GM18526 (cell line): Measurements from ENCODE around the gene ITGA2B.

Source experiments
- POLR2A ChIP-seq: IDR thresholded peaks from 3 replicates; pipeline ENCODE4 v1.6.1; 2011; ENCODE audit not compliant: insufficient read length; ENCODE audit errors: extremely low read depth

ITGA2B gene

DNA sequence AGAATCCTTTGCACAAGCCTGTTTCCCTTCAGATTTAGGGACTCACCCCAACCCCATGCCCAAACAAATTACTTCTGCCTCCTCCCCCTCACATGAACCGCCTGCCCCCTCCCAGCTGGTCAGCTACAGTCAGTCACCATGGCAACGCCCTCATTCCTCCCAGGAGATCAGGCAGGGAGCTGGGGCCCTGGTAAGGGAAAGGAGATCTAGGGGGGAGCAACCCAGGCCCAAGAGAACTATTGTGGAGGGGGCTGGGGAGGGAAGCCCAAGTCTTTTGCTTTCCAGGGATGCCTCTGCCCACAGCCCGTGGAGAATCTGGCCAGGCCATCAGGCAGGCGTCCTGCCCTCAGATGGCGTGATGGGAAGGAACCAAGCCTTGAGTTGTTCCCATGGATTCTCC, 28.6 kb downstream of the ITGA2B start:
- no peak for TF ChIP-seq POLR2A

DNA sequence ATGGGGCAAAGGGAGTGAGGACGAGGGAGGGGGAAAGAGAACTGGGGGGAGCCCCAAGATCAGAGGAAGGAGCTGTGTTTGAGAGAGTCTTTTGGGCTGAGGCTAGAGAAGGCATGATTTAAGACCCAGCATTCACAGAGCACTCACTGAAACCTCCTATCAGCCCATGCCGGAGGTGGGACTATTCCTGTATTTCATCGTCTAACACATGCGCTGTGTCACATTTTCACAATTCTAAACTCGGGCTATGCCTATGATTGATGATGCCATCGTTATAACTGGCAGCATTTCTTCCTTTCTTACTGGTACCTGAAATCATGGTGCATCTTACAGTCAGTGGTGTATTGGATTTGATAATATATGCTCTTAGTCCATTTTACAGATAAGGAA, 29.3 kb downstream of the ITGA2B start:
- TF ChIP-seq POLR2A = no peak

DNA sequence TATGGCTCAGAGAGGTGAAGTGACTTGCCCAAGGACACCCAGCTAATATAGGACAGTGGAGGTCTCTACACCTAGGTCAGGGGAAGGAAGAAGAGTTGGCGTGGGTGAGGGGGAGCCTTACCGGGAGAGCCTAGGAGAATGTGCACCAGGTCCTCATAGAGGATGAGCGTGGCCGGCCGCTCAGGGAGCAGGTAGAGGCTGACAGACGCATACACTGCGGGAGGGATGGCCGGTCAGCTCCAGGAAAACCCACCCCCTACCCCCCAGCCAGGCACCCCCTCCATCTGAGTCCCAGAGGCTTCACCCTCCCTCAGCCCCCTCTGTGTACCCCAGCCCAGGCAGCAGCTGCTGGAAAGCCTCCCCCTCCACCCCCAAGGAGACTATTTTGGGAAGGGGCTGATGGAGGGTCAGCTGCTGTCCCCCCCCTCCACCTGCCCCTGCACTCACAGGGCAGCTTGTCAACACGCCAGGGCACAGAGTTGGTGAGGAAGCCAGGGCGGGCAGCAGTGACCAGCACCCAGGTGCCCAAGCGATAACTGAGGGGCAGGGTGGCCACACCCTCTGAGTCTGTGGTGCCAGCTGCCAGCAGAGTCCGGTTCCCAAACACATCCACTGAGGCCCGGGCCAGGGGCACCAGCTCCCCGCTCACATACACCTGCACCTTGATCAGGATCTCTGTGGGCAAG, 29.8 kb downstream of the ITGA2B start:
- no peak for TF ChIP-seq POLR2A

DNA sequence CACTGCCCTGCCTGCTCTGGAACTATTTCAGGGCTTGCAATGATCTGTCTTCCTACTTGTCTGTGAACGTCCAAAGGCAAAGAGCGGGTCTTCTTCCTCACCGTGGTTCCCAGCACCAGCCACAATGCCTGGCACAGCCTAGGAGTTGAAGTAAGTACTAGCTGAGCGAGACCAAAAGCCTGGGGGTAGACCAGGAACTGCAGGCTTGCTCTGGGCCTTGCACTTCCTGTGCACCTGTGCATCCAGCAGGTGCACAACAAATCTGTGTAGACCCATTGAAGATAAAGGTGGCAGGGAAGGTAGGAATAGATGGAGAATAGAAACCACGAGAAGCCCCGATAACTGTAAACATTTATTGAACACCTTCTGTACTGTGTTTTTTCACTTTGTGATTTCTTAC, 30.4 kb downstream of the ITGA2B start:
- no peak for TF ChIP-seq POLR2A

DNA sequence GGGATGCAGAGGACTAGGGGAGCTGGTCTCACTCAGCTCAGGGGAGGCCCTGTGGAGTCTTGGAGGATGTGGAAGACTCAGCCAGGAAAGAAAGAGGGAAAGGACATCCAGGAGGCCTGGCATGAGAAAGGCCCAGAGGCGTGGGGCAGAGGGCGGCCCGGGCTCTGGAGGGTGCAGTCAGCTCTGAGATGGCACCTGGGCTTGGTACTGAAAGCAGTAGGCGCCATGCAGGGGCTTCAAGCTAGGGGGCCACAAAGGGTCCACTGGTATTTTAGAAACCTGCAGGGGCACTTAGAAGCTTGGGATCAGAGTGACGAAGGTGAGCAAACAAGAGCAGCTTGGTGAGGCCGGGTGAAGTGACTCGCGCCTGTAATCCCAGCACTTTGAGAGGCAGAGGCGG, 31.4 kb downstream of the ITGA2B start:
- TF ChIP-seq POLR2A = no peak

DNA sequence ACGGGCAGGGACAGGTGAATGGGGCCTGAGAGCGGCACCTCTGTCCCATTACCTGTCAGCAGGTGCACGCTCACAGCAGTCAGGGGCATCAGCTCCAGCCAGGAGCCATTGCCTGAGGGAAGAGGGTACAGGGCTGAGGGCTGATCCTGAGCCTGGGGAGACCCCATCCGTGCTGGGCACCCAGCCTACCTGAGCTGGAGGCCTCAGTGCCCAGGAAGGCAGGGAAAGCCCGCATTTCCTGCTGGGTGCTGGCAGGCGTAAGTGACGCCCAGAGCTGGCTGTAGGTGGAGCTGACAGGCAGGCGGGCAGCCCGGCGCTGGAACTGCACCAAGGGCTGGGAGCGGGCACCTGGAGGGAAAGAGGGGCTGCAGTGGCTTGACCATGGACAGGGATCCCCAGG, 33.2 kb downstream of the ITGA2B start:
- no peak for TF ChIP-seq POLR2A

DNA sequence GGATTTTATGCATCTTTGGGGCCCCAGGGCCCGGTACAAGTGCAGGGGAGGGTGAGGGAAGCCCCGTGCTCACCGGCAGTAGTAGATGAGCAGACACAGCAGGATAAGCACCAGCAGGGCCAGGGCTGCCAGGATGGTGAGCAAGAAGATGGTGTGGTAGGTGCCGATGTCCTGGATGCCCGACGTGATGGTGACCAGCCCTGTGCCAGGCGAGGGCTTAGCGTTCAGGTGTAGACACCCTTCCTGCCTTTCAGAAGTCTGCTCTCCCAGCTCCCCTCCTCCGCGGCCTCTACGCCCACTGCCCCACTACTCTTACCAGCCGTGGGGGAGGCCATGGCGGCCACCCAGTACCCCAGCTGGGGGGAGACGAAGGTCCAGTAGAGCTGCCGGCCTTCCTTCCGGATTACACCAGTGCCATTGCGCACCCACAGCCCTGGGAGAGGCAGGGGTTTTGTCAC, 33.8 kb downstream of the ITGA2B start:
- no peak for TF ChIP-seq POLR2A

DNA sequence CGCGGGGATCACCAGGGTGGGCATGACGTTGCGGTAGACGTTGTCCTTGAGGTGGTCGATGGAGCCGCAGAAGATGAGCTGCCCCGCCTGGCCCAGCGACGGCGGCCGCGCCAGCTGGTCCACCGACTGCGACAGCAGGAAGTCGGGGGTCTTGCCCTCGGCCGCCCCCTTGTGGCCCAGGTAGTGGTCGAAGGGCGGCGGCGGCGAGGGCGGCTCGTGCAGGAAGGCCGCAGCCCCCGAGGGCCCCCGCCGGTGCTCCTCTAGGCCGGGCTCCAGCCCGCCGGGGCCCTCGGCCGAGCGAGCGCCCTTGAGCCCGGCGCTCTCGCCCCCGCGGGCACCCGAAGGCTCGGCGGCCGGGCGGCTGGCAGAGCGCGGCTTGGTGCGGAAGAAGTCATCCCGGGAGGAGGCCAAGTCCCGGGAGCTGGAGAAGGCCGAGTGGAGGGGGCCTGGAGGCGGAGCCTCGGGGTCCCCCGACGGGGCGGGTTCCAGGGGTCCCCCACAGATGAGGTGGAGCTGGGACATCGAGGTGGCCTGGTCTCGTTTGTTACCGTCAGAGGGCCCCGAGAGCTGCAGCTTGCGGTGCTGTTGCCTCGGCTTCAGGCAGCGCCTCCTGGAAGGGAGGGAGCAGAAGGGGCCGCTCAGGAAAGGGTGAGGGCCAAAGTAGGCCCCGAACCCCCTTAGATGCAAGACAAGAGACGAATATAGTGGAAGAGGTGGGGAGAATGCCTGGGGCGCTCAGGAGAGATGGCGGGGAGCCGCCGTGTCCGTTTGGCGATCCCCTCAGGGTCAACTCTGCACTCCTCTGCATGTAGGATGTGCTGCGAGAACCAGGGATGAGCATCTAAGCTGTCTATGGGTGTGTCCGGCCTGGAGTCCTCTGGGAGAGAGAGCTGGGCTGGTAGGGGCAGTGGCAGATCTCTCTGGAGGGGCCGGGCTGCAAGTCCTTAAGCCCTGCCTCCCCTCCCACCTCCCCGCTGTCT, 34.6 kb downstream of the ITGA2B start:
- TF ChIP-seq POLR2A = no peak

DNA sequence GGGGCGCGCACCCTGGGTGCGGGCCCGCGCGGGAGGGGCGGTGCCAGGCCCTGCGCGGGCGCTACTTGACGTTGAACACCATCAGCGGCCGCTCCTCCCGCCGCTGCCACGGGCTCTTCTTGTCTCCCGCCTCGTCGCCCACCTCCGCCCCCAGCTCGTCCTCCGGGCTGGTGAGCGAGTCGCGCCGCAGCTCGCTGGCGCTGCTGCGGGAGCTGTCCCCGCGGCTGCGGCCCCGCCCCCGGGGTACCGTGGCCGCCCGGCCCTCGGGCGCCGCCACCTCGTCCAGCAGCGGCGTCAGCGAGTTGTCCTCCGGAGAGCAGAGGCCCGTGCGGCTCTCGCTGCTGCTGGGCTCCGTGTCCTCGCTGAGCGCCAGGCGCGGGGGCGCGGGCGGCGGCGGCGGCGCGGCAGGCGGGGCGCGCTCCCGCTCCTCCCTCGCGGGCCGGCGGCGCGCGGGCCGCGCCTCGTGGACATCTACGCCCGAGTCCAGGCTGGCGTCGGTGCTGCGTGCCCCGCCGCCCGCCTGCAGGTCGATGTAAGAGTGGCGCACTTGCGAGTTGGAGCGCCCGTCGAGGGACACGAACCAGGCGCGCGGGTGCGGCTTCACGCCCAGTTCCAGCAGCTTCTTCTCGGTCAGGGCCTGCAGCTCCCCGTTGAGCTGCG, 35.6 kb downstream of the ITGA2B start:
- no peak for TF ChIP-seq POLR2A

DNA sequence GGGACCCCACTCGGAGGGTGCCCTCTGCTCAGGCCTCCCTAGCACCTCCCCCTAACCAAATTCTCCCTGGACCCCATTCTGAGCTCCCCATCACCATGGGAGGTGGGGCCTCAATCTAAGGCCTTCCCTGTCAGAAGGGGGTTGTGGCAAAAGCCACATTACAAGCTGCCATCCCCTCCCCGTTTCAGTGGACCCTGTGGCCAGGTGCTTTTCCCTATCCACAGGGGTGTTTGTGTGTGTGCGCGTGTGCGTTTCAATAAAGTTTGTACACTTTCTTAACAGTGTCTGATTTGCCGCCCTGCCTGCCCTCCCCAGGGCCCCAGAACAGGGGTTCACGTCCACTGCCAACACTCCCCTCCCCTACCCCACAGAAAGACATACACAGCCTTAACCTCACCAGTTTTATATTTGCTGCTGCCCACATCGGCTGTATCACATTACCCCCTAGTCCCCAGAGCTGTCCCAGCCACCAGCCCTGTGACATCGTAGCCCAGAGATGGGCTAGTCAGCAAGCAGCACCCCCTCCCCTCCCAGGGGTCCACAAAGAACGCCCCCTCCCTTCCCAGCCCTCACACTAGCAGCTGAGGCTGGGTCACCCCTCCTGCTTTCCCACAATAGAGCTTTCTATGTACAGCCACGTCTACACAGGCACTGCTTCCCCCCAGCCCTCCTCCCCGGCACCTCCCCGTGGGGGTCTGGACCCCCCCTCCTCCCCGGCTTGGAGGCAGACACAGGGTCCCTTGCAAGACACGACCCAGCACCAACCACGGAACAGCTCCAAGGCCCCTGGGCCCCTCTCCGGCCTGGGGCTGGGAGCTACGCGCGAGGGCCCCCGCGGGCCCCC, 36.4 kb downstream of the ITGA2B start:
- TF ChIP-seq POLR2A = no peak

DNA sequence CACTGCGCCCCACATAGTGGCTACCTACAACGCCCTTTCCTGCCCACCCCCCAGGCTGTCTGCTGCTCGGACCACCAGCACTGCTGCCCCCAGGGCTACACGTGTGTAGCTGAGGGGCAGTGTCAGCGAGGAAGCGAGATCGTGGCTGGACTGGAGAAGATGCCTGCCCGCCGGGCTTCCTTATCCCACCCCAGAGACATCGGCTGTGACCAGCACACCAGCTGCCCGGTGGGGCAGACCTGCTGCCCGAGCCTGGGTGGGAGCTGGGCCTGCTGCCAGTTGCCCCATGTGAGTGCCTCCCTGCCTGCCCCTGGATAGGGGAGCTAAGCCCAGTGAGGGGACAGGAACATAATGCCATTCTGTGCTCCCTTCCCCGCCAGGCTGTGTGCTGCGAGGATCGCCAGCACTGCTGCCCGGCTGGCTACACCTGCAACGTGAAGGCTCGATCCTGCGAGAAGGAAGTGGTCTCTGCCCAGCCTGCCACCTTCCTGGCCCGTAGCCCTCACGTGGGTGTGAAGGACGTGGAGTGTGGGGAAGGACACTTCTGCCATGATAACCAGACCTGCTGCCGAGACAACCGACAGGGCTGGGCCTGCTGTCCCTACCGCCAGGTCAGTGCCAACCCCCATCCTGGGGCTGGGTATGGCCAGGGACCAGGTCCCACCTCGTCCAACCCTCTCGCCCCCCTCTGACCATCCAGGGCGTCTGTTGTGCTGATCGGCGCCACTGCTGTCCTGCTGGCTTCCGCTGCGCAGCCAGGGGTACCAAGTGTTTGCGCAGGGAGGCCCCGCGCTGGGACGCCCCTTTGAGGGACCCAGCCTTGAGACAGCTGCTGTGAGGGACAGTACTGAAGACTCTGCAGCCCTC, 37.3 kb downstream of the ITGA2B start:
- TF ChIP-seq POLR2A = no peak

DNA sequence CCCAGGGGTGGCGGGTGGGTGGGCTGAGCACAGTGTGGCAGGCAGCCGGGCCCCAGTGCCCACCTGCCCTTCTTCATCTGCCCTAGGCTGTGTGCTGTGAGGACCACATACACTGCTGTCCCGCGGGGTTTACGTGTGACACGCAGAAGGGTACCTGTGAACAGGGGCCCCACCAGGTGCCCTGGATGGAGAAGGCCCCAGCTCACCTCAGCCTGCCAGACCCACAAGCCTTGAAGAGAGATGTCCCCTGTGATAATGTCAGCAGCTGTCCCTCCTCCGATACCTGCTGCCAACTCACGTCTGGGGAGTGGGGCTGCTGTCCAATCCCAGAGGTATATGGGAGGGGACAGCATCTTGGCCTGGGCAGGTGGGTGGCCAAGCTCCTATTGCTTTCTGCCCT, 38.0 kb downstream of the ITGA2B start:
- TF ChIP-seq POLR2A = no peak

DNA sequence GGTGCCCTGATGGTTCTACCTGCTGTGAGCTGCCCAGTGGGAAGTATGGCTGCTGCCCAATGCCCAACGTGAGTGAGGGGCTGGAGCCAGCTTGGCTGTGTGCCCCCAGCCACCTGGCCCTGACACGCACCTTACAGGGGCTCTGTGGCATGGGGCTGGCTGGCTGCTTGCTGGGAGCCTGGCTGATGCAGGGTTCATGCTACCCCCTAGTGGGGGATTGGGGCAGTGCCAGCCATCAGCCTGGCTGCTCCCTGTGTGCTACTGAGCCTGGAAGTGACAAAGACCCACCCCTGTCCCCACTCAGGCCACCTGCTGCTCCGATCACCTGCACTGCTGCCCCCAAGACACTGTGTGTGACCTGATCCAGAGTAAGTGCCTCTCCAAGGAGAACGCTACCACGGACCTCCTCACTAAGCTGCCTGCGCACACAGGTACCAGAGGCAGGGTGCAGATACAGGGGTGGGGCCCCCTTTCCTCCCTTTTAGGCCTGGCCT, 38.7 kb downstream of the ITGA2B start:
- TF ChIP-seq POLR2A = no peak
